NB4 (cell line): ENCODE data around the gene MRPL39.

Experiments used
- CTCF ChIP-seq: IDR thresholded peaks from one replicate; pipeline ENCODE4 v1.5.1; 2012; ENCODE audit warnings: low read depth, low read length
- MYC ChIP-seq: IDR thresholded peaks from 2 replicates; pipeline ENCODE4 v1.6.1; 2011; ENCODE audit warnings: low read depth, low read length
- POLR2A ChIP-seq: IDR thresholded peaks from 2 replicates; pipeline ENCODE4 v1.6.1; 2011; ENCODE audit warnings: mild to moderate bottlenecking; ENCODE audit not compliant: insufficient read length; ENCODE audit errors: extremely low read depth
- TF ChIP-seq, protein P1 (sequence below): IDR thresholded peaks from 2 replicates; pipeline ENCODE4 v1.6.1; 2011; ENCODE audit warnings: low read depth, low read length

GRCh38 chr21:25562660-25563059 is 44.6 kb downstream of the MRPL39 start:
- TF ChIP-seq CTCF (no peak), POLR2A (no peak), MYC (no peak)
- TF ChIP-seq, protein P1, sequence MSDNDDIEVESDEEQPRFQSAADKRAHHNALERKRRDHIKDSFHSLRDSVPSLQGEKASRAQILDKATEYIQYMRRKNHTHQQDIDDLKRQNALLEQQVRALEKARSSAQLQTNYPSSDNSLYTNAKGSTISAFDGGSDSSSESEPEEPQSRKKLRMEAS = no peak
